Measurements from ENCODE around the gene NR1H4.
A peak's percentile ranks its signal among the peaks of the same experiment; 100 is the strongest.
"Not testable (repeated sequence)": the region's sequence is repeated elsewhere in the genome, so short reads cannot be mapped to it uniquely, and the experiment has no call there.

The NR1H4 gene

GRCh38 chr12:100518376-100518775, 44.7 kb downstream of the NR1H4 start:
- DNase-seq = no peak

DNA sequence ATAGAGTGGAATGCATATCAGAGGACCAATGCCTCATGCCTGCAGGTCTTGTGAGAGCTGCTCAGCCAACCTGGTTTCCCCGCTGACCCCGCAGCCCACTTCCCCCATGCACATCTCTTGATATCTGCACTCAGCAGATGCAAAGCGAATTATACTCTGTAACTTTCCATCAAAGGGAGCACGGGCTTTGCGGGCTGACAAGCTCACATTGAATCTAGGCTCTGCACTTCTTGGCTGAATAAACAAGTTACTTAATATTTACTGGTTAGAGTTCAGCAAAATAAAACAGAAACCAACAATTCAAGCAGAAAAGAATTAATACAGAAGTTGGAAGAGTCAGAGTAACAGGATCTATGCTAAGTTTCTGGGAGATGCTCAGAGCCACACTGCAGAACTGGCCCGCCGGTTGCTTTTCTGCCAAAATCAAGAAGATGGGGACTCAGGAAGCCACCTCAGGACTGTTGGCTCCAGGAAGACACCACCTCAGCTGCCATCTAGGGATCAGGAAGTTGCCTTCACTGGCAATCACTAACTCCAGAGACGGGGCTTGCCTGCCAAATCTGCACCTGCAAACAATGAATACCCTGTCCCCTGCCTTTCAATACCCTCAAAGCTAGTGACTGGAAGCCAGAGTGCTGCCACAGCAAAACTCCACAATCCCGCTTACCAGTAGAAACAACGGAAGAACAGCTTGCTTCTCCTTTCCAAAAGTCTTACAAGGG, 46.5 kb downstream of the NR1H4 start:
- no peak for DNase-seq

DNA sequence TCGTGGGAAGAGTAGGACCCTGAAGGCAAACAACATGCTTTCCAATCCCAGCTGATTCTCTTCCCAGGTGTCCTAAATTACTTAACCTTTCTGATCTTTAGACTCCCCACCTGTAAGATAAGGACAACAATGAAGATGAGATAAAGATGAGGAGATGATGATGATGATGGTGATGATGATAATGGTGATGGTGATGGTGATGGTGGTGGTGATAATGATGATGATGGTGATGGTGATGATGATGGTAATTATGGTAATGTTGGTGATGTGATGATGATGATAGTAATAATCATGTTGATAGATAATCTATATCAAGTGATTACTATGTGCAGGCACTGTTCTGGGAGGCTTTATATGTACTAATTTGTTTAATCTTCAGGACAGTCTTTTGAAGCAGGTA, 48.3 kb downstream of the NR1H4 start:
- no peak for DNase-seq

- DNase-seq = no peak
Measured at GRCh38 chr12:100528034-100528433, 54.4 kb downstream of the NR1H4 start.

GRCh38 chr12:100528471-100529127, 54.9 kb downstream of the NR1H4 start:
- DNase-seq = no peak

- no peak for DNase-seq
Measured at GRCh38 chr12:100529756-100530350, 56.2 kb downstream of the NR1H4 start.

GRCh38 chr12:100533376-100533775, 59.7 kb downstream of the NR1H4 start:
- no peak for DNase-seq

DNA sequence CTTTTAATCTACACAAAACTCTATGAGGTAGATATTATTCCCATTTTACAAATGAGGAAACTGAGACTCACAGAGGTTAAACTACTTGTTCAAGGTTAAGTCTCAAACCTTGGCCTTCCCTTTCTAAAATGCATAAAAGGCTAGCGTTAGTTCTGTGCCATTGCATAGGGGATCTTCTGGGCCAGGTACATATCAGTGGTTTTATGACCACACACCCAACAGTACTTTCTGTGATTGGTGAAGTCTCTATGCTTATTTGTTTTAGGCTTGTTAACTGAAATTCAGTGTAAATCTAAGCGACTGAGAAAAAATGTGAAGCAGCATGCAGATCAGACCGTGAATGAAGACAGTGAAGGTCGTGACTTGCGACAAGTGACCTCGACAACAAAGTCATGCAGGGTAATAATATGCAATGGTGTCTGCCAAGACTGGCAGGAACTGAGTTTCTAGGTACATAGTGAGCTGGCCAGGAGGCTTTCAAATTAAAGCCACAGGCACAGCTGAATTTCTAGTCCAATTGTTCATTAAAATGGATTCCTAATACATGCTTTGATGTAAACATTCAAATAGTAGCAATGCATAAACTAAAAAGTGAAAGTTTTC, 61.1 kb downstream of the NR1H4 start:
- DNase-seq = no peak

DNA sequence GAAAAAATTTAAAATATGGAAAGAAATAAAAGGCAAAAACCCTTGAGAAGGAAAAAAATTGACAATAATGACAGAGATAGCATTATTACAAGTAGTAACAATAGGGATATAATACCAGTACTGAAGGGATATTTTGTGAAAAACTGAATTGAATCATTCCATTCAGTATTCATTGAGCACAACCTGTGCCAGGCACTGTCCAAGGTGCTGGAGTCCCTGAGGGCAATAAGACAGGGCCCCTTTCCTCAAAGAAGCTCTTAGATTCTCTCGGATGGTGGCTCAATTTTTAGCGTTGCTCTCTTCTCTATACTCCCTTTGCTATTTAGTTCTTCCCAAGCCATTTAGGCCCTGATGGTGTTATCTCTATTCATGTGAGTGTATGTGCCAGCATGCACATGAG, 65.5 kb downstream of the NR1H4 start:
- DNase-seq = no peak

DNA sequence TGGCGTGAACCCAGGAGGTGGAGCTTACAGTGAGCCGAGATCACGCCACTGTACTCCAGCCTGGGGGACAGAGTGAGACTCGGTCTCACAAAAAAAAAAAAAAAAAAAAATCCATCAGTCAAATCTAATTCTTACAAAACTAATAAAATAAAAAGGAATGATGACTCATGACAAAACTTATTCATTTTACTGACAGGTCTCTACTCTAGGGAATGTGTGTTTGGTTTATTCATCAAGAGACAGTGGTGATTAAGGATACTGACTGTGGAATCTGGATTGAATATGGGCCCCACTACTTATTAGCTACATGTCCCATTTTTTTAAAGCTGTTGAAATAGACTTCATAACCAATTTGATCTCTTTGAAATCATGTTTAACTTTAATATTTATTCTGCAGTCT, 70.5 kb downstream of the NR1H4 start:
- DNase-seq = no peak

- no peak for DNase-seq
Measured at GRCh38 chr12:100545092-100545491, 71.4 kb downstream of the NR1H4 start.

- no peak for DNase-seq
Measured at GRCh38 chr12:100553936-100554335, 80.3 kb downstream of the NR1H4 start.

- DNase-seq = peak; percentile 80 to 84
Measured at GRCh38 chr12:100554608-100555077, 81.0 kb downstream of the NR1H4 start.

GRCh38 chr12:100555722-100556121, 82.1 kb downstream of the NR1H4 start:
- no peak for DNase-seq

DNA sequence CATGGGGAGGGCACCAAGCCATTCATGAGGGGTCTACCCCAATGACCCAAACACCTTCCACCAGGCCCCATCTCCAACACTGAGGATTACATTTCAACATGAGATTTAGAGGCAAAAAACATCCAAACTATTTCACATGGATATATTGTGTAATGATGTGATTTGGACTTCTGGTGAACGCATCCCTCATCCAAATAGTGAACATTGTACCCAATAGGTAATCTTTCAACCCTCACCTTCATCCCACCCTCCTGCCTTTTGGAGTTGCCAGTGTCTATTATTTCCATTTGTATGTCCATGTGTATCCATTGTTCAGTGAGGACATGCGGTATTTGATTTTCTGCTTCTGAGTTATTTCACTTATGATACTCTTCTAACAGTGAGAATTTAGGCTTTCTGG, 83.7 kb downstream of the NR1H4 start:
- no peak for DNase-seq

DNA sequence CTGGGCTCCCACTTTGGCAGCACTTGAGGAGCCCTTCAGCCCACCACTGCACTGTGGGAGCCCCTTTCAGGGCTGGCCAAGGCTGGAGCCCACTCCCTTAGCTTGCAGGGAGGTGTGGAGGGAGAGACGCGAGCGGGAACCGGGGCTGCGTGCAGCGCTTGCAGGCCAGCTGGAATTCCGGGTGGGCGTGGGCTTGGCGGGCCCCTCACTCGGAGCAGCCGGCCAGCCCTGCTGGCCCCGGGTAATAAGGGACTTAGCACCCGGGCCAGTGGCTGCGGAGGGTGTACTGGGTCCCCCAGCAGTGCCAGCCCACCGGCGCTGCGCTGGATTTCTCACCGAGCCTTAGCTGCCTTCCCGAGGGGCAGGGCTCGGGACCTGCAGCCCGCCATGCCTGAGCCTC, 85.6 kb downstream of the NR1H4 start:
- DNase-seq = not testable (repeated sequence)

- no peak for DNase-seq
Measured at GRCh38 chr12:100564090-100564489, 90.4 kb downstream of the NR1H4 start.

DNA sequence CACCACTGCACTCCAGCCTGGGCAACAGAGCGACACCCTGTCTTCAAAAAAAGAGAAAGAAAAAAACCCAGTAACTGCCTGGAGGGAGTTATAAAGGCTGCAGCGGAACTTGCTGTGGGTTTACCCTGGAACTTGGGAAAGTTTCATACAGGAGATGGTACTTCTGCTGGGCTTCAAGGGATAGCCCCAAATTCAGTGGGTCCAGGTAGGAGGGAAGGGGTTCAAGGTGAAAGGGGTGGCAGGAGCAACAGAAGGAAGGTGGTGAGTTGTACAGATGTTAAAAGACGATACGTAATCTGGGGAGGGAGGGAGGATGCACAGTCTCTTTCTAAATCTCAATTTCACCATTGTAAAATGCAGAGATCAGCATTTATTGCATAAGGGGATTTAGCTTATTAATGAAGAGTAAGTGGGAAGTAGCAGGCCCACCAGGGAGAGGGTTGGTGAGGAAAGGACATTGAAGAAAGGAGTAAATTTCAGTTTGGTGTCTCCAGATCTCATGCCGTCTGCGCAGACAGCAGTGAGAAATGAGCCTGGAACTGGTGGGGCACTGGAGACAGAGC, 91.3 kb downstream of the NR1H4 start:
- DNase-seq = no peak

DNA sequence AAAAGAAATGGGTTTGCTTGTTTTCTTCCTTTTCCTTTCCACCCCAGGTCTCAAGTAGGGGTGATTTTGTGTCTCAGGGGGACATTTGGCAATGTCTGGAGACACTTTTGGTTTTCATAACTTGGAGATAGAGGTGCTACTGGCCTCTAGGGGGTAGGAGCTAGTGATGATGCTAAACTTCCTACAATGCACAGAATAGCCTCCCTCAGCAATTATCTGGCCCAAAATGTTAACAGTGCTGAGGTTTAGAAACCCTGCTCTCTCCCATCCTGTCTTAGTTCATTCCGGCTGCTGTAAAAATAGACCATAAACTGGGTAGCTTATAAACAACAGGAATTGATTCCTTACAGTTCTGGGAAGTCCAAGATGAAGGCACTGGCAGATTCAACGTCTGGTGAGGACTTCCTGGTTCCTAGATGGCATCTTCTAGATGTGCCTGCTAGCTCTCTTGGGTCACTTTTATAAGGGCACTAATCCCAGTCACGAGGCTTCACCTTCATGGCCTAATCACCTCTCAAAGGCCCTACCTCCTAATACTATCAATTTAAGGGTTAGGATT, 92.4 kb downstream of the NR1H4 start:
- DNase-seq = no peak

DNA sequence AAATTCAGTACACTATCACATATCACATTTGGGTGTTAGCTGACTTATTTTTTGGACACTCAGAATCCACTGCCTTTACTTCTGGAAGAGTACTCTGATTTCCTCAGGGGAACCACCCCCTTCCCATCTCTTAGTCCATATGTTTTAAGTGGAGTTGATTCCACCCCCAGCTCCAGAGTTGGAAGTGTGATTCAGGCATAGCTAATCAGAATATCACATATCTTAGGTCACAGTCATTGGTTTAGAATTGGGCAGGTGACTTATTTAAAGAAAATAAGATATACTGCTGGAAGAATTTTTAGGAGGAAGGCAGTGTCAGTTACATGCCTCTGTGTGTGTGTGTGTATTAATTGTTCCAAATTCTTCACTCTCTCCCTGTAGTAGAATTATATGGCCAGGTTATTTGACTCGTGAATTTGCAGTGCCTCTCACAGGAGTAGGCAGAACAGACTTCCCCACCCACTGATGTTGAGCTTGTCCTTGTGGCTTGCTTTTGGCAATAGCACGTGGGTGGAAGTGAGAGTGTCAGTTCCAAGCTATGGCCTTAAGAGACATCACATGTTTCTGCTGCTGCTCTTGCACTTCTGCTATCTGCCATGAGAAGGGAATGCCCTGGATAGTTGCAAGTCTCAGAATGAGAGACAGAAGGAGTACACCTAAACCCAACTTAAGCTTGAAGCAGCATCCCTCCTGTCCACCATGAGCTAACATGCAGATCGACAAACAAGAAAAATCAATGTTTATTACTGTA, 93.4 kb downstream of the NR1H4 start:
- DNase-seq = no peak

DNA sequence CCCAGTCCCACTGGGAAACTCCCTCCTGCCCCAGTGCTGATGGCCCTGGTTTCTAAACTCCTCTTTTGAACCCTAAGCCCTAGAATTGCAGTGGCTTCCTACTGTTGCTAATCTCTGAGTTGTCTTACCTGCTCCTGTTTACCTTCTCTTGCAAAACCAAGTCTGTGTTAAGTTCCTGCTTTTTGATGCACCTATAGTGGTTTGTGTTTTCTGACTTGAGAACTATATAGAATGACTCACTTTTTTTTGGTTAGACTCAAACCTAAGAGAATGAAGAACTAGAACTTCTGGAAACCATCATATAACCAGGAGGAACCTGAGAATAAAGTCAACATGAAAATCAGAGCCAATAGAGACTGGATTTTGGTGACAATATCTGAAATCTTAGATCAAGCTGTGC, 94.3 kb downstream of the NR1H4 start:
- DNase-seq = no peak

- DNase-seq = no peak
Measured at GRCh38 chr12:100572184-100572583, 98.5 kb downstream of the NR1H4 start.
